Stimulated activated CD8-positive, alpha-beta memory T cell treated with anti-CD3 and anti-CD28 coated beads, Interleukin-2, amount 100 ng/mL, for 1 hour (primary cell): ENCODE measurements around the gene LMO3.
"Not testable (repeated sequence)": the region's sequence is repeated elsewhere in the genome, so short reads cannot be mapped to it uniquely, and the experiment has no call there.

Source experiments
- DNase-seq, 2 donors: peaks; one replicate each; pipeline ENCODE4 v3.0.0-alpha.2; 2020; ENCODE audit warnings: low read depth in 2 of 2

Gene LMO3

GRCh38 chr12:16545836-16546235 lies 60.1 kb downstream of the LMO3 start:
- no peak for DNase-seq

GRCh38 chr12:16542586-16542985 lies 63.4 kb downstream of the LMO3 start:
- no peak for DNase-seq

DNA sequence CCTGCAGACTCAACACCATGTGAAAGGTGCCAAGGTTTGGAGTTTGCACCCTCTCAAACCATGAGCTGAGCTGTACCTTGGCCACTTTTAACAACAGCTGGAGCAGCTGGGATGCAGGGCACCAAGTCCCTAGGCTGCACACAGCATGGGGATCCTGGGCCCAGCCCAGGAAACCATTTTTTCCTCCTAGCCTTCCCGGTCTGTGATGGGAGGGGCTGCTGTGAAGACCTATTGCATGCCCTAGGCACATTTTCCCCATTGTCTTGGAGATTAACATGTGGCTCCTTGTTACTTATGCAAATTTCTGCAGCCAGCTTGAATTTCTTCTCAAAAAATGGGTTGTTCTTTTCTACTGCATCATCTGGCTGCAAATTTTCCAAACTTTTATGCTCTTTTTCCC lies 68.3 kb downstream of the LMO3 start:
- not testable (repeated sequence) for DNase-seq

GRCh38 chr12:16531621-16532020 lies 74.3 kb downstream of the LMO3 start:
- no peak for DNase-seq

DNA sequence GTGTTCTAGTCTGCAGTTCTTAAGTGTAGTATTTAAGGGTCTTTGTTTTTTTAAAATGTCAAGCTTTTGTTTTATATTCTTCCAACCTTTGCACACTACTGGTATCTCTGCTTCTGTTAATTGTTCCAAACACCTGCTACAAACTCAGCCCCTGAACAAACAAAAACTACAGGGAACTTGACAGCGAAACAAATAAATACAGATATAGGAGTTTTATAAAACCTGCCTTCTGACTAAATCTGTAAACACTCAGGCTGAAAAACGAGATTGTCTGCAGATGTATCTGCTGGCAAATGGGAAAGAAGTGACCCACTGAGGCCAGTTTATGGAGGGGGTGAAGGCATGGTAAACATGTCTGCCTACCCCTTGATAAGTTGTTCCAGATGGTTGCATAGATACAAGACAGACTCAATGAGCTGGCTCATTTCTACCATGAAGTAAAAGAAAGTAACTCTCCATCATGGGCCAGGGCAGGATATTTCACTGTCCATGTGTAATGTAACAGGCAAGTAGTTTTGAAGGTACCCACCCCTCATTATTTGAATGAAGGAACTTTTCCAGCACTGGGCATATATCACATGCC lies 75.6 kb downstream of the LMO3 start:
- DNase-seq, result no peak

DNA sequence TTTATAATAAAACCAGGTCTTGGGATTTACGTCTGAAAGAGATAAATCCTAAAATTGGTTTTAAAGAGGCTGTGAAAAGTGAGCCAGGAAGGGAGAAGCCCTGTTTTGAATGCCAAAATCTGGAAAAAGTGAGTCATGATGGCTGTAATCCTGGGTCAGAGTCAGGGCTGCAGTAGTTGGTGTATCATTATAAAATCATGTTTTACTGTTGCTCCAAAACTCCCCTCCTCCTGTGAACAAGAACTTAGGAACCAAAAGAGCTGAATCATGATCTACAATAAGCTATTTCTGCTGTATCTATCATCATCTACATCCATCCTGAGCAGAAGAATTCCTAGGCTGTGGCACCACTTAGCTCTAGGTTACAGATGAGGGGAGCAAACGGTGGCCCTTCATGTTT lies 79.3 kb downstream of the LMO3 start:
- DNase-seq, result no peak

- DNase-seq, result no peak
These were observed 81.6 kb downstream of the LMO3 start for GRCh38 chr12:16524378-16524777.

DNA sequence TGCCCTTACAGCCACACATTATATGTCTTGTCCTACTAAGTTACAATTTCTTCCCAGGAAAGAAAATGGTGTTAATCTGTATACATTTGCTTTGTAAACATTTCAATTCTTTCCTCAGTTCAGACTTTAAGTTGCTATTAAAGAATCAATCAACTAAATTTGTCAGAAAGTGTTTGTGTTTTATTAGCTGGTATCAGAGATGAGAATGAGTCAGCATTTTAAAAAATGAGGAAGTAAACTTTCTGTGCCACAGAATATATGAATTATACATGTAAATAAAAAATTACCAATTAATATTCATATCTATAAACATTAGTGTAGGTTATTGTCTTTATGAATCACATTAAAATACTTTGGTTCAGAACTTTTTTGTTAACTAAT lies 82.0 kb downstream of the LMO3 start:
- no peak for DNase-seq

GRCh38 chr12:16523284-16523950 lies 82.5 kb downstream of the LMO3 start:
- no peak for DNase-seq

DNA sequence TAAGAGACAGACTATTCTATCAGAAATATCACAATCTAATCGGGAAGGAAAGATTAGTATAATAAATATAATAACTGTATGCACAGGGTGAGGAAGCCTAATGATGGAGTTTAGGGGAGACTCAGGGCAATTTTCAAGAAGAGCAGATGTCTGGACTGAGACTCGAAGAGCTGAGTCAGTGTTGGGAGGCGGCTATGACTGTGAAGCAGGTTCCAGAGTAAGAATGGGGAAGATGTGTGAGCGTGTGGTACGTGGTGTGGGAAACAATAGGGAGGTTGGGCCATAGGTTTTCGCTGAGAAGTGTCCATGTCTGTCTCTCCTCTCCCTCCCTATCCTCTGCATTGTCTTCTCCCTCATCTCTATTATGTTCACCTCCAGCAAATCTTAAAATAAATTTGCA lies 85.6 kb downstream of the LMO3 start:
- no peak for DNase-seq

DNA sequence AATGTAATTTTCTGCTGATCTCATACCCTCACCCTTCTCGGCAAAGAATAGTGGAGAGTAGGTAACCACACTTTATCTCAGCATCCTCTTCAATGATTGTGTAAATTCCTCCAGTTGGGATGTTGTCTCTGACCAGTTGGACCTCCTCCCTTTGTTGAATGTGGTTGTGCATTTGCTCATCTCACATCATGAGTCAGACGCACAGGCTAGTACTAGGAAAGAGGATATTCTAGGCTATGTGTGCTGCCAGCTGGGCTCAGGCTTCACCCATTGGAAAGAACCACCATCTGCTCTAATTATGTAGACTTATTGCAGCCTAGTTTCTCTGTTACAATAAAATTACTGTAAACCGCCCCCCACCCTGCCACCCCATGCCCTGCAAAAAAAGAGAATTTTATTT lies 90.3 kb downstream of the LMO3 start:
- DNase-seq, result no peak

GRCh38 chr12:16513231-16513630 lies 92.7 kb downstream of the LMO3 start:
- DNase-seq, result no peak

DNA sequence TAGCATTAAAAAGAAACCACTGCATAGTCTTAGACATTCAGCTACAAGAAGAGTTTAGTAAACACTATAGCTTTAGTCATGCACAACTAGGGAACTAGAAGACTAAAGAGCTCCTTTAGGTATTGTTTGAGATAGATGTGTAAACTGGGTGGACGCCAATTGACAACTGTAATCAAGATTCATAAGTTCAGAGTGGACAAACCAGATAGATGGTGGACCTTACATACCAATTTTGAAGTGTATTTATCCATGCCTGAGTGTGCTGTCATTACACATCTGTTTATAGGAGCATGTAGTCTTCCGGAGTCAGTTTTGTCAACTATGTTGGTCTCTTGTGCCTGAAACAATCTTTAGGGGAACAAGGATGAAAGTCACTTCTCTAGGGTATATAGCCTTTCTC lies 96.6 kb downstream of the LMO3 start:
- DNase-seq, result no peak

DNA sequence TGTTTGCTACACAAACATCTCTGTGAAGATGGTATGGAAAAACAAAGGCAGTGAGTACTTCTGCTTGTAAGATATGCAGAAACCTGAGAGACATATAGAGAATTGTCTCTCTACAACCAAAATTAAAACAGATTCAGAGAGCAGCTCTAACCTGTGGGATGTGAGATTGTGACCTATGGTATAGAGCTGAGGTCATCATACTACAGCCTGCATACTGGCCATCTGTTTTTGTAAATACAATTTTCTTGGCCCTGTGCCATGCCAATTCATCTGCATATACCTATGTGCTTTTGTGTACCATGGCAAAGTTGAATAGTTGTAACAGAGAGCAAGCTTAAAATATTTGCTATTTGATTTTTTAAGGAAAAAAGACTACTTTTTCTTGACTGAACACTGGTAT lies 99.6 kb downstream of the LMO3 start:
- DNase-seq, result no peak

GRCh38 chr12:16504200-16504599 lies 101.8 kb downstream of the LMO3 start:
- DNase-seq, result no peak

DNA sequence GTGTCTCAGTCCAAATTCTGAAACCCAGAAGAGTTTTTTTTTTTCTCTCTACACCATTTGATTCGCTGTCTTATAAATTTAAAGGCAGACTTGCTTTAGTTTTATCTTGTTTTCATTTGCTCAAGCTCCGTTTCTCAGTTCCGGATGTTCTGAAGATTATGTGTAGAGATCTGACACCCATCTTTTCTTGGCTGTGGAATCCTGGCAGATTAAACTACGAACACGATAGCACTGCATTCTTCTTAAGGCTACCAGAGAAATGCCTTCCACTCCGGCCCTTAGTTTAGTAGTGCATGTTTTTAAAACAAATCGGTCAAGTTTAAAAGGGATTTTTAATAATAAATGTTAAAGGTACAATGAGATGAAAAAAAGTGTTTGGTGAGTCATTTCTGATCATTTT lies 106.4 kb downstream of the LMO3 start:
- no peak for DNase-seq
